IMR-90 (cell line): ENCODE data around the gene TMED3. TPM values are rescaled to one million over a fixed set of nuclear protein-coding genes. Genes with fewer than 3 reads are reported as not detected.

ENCODE experiments used
- ATAC-seq: fragments of 200-7000 bp; cut with Tn5 transposase; 2 replicates; pipeline ENCODE4 v1.9.1; 2020; ENCODE audit warnings: low read depth, mild to moderate bottlenecking, moderate library complexity
- BruUV-seq: library from RNA; stranded (reverse); fragments of 400-500 nt; replicated peaks from 2 replicates; lab custom pipeline; 2021; lab: Mats Ljungman, UMichigan
- CTCF ChIA-PET: fragments of 300-600 bp; formaldehyde crosslinking; extraction: SDS; loops from one replicate; lab custom pipeline; 2021; ENCODE audit warnings: antibody characterized with exemption; lab: Yijun Ruan, JAX
- POLR2A ChIA-PET: fragments of 300-600 bp; sonication (Branson Sonifier 250); formaldehyde crosslinking; loops from one replicate; lab custom pipeline; 2022; ENCODE audit warnings: antibody characterized with exemption; ENCODE audit not compliant: unreplicated experiment; lab: Charles Lee
- DNase-seq: peaks from one replicate; pipeline ENCODE4 v3.0.0; 2013
- H2AFZ ChIP-seq: replicated peaks from 2 replicates; pipeline ENCODE3; 2013; ENCODE audit warnings: low read length, mild to moderate bottlenecking; ENCODE audit not compliant: poor library complexity
- H2AK5ac ChIP-seq: 2 replicates; pipeline ENCODE4 v1.6.1; 2013; ENCODE audit warnings: low read depth, low read length, inconsistent platforms
- H2AK9ac ChIP-seq: replicated peaks from 2 replicates; pipeline ENCODE3; 2013; ENCODE audit warnings: mild to moderate bottlenecking, low read depth, low read length, moderate library complexity; ENCODE audit not compliant: poor library complexity
- H2BK120ac ChIP-seq: 2 replicates; pipeline ENCODE4 v1.6.1; 2013; ENCODE audit warnings: low read depth, low read length, inconsistent platforms
- H2BK15ac ChIP-seq: 3 replicates; pipeline ENCODE4 v1.6.1; 2013; ENCODE audit warnings: low read depth, low read length, inconsistent platforms
- H2BK20ac ChIP-seq: 2 replicates; pipeline ENCODE4 v1.6.1; 2013; ENCODE audit warnings: low read depth, mild to moderate bottlenecking, inconsistent platforms, low read length, moderate library complexity
- H2BK5ac ChIP-seq: 2 replicates; pipeline ENCODE4 v1.6.1; 2013; ENCODE audit warnings: mild to moderate bottlenecking, low read depth, low read length, inconsistent platforms; ENCODE audit not compliant: poor library complexity, severe bottlenecking
- H3K14ac ChIP-seq: replicated peaks from 2 replicates; pipeline ENCODE4 v1.6.1; 2013; ENCODE audit warnings: low read depth, low read length, inconsistent platforms
- H3K18ac ChIP-seq: 2 replicates; pipeline ENCODE4 v1.6.1; 2013; ENCODE audit warnings: low read depth, low read length, control low read depth
- H3K23ac ChIP-seq: 2 replicates; pipeline ENCODE4 v1.6.1; 2013; ENCODE audit warnings: low read depth, low read length, inconsistent platforms
- H3K27ac ChIP-seq: 2 replicates; pipeline ENCODE4 v1.5.1; 2013; ENCODE audit warnings: mild to moderate bottlenecking, control low read depth, low read length; ENCODE audit not compliant: insufficient read depth
- H3K27me3 ChIP-seq: 2 replicates; pipeline ENCODE4 v1.6.1; 2013; ENCODE audit warnings: low read length; ENCODE audit not compliant: control insufficient read depth, insufficient read depth
- H3K36me3 ChIP-seq: 2 replicates; pipeline ENCODE4 v1.6.1; 2013; ENCODE audit warnings: low read length, mixed read lengths; ENCODE audit not compliant: control insufficient read depth, insufficient read depth
- H3K4ac ChIP-seq: 2 replicates; pipeline ENCODE4 v1.6.1; 2013; ENCODE audit warnings: low read depth, low read length, inconsistent platforms
- H3K4me1 ChIP-seq: 2 replicates; pipeline ENCODE4 v1.6.1; 2013; ENCODE audit warnings: low read length, mixed read lengths; ENCODE audit not compliant: control insufficient read depth, insufficient read depth
- H3K4me2 ChIP-seq: 2 replicates; pipeline ENCODE4 v1.6.1; 2013; ENCODE audit warnings: low read depth, mild to moderate bottlenecking, control low read depth, low read length, moderate library complexity
- H3K4me3 ChIP-seq: 2 replicates; pipeline ENCODE4 v1.5.1; 2013; ENCODE audit warnings: low read depth, mild to moderate bottlenecking, control low read depth, low read length, moderate library complexity; ENCODE audit not compliant: insufficient read depth
- H3K56ac ChIP-seq: 2 replicates; pipeline ENCODE4 v1.6.1; 2013; ENCODE audit warnings: low read length, inconsistent platforms; ENCODE audit not compliant: insufficient read depth; ENCODE audit errors: extremely low read depth
- H3K79me1 ChIP-seq, 2 experiments: 2 replicates each; pipeline ENCODE4 v1.6.1; 2013; ENCODE audit warnings: low read length in 2 of 2, inconsistent platforms in 1 of 2, low read depth in 1 of 2
- H3K9ac ChIP-seq: 2 replicates; pipeline ENCODE4 v1.6.1; 2013; ENCODE audit warnings: low read depth, low read length, control low read depth
- H3K9me1 ChIP-seq: 2 replicates; pipeline ENCODE4 v1.6.1; 2013; ENCODE audit warnings: low read length, inconsistent platforms; ENCODE audit not compliant: insufficient read depth
- H3K9me3 ChIP-seq: 2 replicates; pipeline ENCODE4 v1.6.1; 2013; ENCODE audit warnings: low read length; ENCODE audit not compliant: control insufficient read depth, insufficient read depth
- H4K20me1 ChIP-seq: 2 replicates; pipeline ENCODE4 v1.6.1; 2013; ENCODE audit warnings: low read length, inconsistent platforms; ENCODE audit not compliant: insufficient read depth
- H4K5ac ChIP-seq: 2 replicates; pipeline ENCODE4 v1.6.1; 2013; ENCODE audit warnings: mild to moderate bottlenecking, low read depth, low read length, control low read depth
- H4K8ac ChIP-seq, 2 experiments: 2 replicates each; pipeline ENCODE4 v1.6.1; 2013; ENCODE audit warnings: low read depth in 2 of 2, low read length in 2 of 2, control low read depth in 1 of 2, inconsistent platforms in 1 of 2
- H4K91ac ChIP-seq: 2 replicates; pipeline ENCODE4 v1.6.1; 2013; ENCODE audit warnings: low read depth, low read length, inconsistent platforms; ENCODE audit not compliant: insufficient read depth
- BHLHE40 ChIP-seq: fragments of 150-350 bp; IDR thresholded peaks from 2 replicates; pipeline ENCODE4 v1.6.1; 2016; ENCODE audit warnings: mild to moderate bottlenecking, low read depth, low read length
- CEBPB ChIP-seq: IDR thresholded peaks from 2 replicates; pipeline ENCODE4 v1.6.1; 2012; ENCODE audit warnings: low read depth, low read length, improper control_type of control experiment
- CHD1 ChIP-seq: IDR thresholded peaks from 2 replicates; pipeline ENCODE4 v1.6.1; 2012; ENCODE audit warnings: low read depth, low read length, improper control_type of control experiment
- FOS ChIP-seq: fragments of 150-350 bp; IDR thresholded peaks from 2 replicates; pipeline ENCODE4 v1.6.1; 2016; ENCODE audit warnings: low read depth, low read length
- MAFK ChIP-seq: IDR thresholded peaks from 2 replicates; pipeline ENCODE4 v1.6.1; 2012; ENCODE audit warnings: low read depth, low read length, improper control_type of control experiment
- MAZ ChIP-seq: IDR thresholded peaks from 2 replicates; pipeline ENCODE4 v1.6.1; 2012; ENCODE audit warnings: low read depth, mild to moderate bottlenecking, low read length, improper control_type of control experiment, moderate library complexity, borderline replicate concordance
- MXI1 ChIP-seq: IDR thresholded peaks from 2 replicates; pipeline ENCODE4 v1.6.1; 2012; ENCODE audit warnings: low read depth, mild to moderate bottlenecking, low read length, moderate library complexity, borderline replicate concordance
- NFE2L2 ChIP-seq: fragments of 150-350 bp; IDR thresholded peaks from 2 replicates; pipeline ENCODE4 v1.6.1; 2016; ENCODE audit warnings: low read depth, mild to moderate bottlenecking, low read length
- RFX5 ChIP-seq: IDR thresholded peaks from 2 replicates; pipeline ENCODE4 v1.8.0; 2012; ENCODE audit warnings: low read depth, mild to moderate bottlenecking, low read length, moderate library complexity
- WGBS, 2 experiments: methylation state at CpG; one replicate each; pipeline versions ENCODE4 v1.1.5 to v1.1.7; 2013; ENCODE audit warnings: missing lambda C conversion rate in 2 of 2; ENCODE audit not compliant: insufficient read length in 1 of 2; ENCODE audit errors: extremely low coverage in 2 of 2; 5-methylcytosine and 5-hydroxymethylcytosine counted together
- dilution Hi-C: fragments of 300-500 bp; cut with HindIII; formaldehyde crosslinking; loops from one replicate; pipeline ENCODE4 v1.14.3; 2018; ENCODE audit warnings: low sequenced_read_pairs; ENCODE audit not compliant: unreplicated experiment
- in situ Hi-C: fragments of 300-500 bp; cut with MboI; formaldehyde crosslinking; loops from 3 replicates; pipeline ENCODE4 v1.14.3; 2019; ENCODE audit warnings: low sequenced_read_pairs, inconsistent platforms, mixed read lengths
- intact Hi-C: fragments of 100-400 bp; cut with micrococcal nuclease; formaldehyde crosslinking; loops from 2 replicates; pipeline ENCODE4 v1.10.0; 2022
- polyA plus RNA-seq, 3 experiments: library from polyadenylated mRNA; depleted of rRNA; stranded (reverse); fragments of >200 nt; gene quantifications; 2 replicates each; pipeline ENCODE4 v1.2.3, GENCODE V29; 2012; ENCODE audit warnings: low replicate concordance in 1 of 3
- total RNA-seq: library from RNA; depleted of rRNA; stranded (reverse); fragments of >200 nt; gene quantifications from 2 replicates; pipeline ENCODE4 v1.2.3, GENCODE V29; 2012

The TMED3 gene
- total and polyA plus RNA-seq, 2 of the 4 experiments (the other 2 are of a cell fraction) = 170 to 237 TPM

DNA sequence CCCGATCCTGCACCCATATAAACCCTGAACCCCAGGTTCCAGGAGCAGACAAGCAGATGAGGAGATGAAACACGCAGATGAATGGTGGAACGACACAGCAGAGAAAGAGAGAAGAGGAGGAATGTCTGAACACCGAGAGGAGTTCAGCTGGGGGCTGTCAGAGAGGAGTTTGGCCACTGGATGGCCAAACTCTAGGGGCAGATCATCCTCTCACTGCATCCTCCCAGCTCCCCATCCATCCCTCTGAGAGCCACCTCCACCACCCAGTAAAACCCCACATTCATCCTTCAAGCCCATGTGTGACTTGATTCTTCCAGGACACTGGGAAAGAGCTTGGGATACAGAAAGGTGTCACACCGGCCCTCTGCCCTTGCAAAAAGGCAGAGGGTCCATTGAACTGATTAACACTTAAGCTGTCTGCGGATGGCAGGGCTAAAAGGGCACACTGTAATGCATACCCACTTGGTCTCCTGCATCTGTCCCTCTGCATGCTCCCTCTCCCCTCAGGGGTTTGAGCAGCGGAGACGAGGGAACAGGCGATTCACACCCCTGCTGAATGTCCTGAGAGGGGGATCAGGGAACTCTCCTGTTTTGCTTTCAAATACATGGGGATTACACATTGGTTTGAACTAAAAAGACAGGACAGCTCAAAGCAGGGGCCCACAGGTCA, 53.8 kb downstream of the TMED3 start:
- WGBS, 2 experiments = 73% methylated on average over 2 of the region's 9 CpGs; no CpG with 5 or more reads in 1 of the 2 experiments
- Histone ChIP-seq H3K4me3 (no peak overlapping the region), H2BK20ac (no peak overlapping the region), H2BK5ac (no peak overlapping the region), H3K9me3 (no peaks in the 10 kb centered on the region), H3K18ac (no peak overlapping the region), H3K4me1 (peaks cover 2% of the 10 kb centered on the region; the same call in 1 of the 2 replicates), H4K91ac (no peak overlapping the region), H3K27me3 (no peaks in the 10 kb centered on the region), H3K23ac (no peak overlapping the region), H3K4me2 (no peak overlapping the region), H2BK15ac (no peak overlapping the region), H2BK120ac (no peak overlapping the region), H2AK5ac (no peak overlapping the region), H4K5ac (no peak overlapping the region), H3K9ac (no peak overlapping the region), H3K14ac (no peak overlapping the region), H2AK9ac (no peak overlapping the region), H2AFZ (no peak overlapping the region), H3K36me3 (no peaks in the 10 kb centered on the region), H4K8ac (no peak overlapping the region), H3K9me1 (peaks cover 4% of the 10 kb centered on the region; the same call in 1 of the 2 replicates), H3K56ac (no peak overlapping the region), H3K79me1 (no peaks in the 10 kb centered on the region), H3K27ac (no peak overlapping the region), H3K4ac (no peak overlapping the region), H4K20me1 (no peaks in the 10 kb centered on the region)
- POLR2A ChIA-PET = no interaction called here
- TF ChIP-seq CEBPB = no peak
- TF ChIP-seq BHLHE40 = no peak
- no peak for TF ChIP-seq CHD1
- no peak for TF ChIP-seq NFE2L2
- no peak for TF ChIP-seq FOS
- TF ChIP-seq MAFK = no peak
- no peak for TF ChIP-seq MXI1
- TF ChIP-seq RFX5 = no peak
- no peak for TF ChIP-seq MAZ
- intact Hi-C loops = no loop called here
- CTCF ChIA-PET = no interaction called here
- no peak for DNase-seq
- dilution Hi-C loops = no loop called here
- ATAC-seq = no peak
- BruUV-seq = no TSS peak
- in situ Hi-C loops = no loop called here
